Neural cell (in vitro differentiated cells): ENCODE results near the gene JMJD7.

ENCODE experiments used
- CTCF ChIP-seq: fragments of 450-650 bp; IDR thresholded peaks from 2 replicates; pipeline ENCODE4 v1.5.1; 2014; ENCODE audit warnings: antibody characterized with exemption, mild to moderate bottlenecking, moderate library complexity; ENCODE audit not compliant: poor library complexity, severe bottlenecking
- EZH2 ChIP-seq: fragments of 200-600, 300-800 bp; shearing (Covaris generic), sonication (generic); IDR thresholded peaks from 2 replicates; pipeline ENCODE4 v1.6.1; 2014; ENCODE audit warnings: antibody characterized with exemption, low read length, borderline replicate concordance, mild to moderate bottlenecking; ENCODE audit not compliant: insufficient read depth, poor library complexity, severe bottlenecking
- SMC3 ChIP-seq: fragments of 450-650 bp; conservative IDR thresholded peaks from 2 replicates; pipeline ENCODE4 v1.6.1; 2014; ENCODE audit warnings: antibody characterized with exemption, mild to moderate bottlenecking, moderate library complexity; ENCODE audit not compliant: poor library complexity
- TF ChIP-seq, protein P1 (sequence below): IDR thresholded peaks from 2 replicates; pipeline ENCODE4 v1.6.1; 2012; ENCODE audit warnings: borderline replicate concordance

GRCh38 chr15:41879321-41879845 is 51.5 kb downstream of the JMJD7 start:
- TF ChIP-seq CTCF, result no peak
- TF ChIP-seq, protein P1, sequence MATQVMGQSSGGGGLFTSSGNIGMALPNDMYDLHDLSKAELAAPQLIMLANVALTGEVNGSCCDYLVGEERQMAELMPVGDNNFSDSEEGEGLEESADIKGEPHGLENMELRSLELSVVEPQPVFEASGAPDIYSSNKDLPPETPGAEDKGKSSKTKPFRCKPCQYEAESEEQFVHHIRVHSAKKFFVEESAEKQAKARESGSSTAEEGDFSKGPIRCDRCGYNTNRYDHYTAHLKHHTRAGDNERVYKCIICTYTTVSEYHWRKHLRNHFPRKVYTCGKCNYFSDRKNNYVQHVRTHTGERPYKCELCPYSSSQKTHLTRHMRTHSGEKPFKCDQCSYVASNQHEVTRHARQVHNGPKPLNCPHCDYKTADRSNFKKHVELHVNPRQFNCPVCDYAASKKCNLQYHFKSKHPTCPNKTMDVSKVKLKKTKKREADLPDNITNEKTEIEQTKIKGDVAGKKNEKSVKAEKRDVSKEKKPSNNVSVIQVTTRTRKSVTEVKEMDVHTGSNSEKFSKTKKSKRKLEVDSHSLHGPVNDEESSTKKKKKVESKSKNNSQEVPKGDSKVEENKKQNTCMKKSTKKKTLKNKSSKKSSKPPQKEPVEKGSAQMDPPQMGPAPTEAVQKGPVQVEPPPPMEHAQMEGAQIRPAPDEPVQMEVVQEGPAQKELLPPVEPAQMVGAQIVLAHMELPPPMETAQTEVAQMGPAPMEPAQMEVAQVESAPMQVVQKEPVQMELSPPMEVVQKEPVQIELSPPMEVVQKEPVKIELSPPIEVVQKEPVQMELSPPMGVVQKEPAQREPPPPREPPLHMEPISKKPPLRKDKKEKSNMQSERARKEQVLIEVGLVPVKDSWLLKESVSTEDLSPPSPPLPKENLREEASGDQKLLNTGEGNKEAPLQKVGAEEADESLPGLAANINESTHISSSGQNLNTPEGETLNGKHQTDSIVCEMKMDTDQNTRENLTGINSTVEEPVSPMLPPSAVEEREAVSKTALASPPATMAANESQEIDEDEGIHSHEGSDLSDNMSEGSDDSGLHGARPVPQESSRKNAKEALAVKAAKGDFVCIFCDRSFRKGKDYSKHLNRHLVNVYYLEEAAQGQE, result no peak
- no peak for TF ChIP-seq SMC3
- no peak for TF ChIP-seq EZH2
